ENCODE measurements around the gene SEPTIN8.
"Not testable (repeated sequence)": the region's sequence is repeated elsewhere in the genome, so short reads cannot be mapped to it uniquely, and the experiment has no call there.

SEPTIN8 gene

DNA sequence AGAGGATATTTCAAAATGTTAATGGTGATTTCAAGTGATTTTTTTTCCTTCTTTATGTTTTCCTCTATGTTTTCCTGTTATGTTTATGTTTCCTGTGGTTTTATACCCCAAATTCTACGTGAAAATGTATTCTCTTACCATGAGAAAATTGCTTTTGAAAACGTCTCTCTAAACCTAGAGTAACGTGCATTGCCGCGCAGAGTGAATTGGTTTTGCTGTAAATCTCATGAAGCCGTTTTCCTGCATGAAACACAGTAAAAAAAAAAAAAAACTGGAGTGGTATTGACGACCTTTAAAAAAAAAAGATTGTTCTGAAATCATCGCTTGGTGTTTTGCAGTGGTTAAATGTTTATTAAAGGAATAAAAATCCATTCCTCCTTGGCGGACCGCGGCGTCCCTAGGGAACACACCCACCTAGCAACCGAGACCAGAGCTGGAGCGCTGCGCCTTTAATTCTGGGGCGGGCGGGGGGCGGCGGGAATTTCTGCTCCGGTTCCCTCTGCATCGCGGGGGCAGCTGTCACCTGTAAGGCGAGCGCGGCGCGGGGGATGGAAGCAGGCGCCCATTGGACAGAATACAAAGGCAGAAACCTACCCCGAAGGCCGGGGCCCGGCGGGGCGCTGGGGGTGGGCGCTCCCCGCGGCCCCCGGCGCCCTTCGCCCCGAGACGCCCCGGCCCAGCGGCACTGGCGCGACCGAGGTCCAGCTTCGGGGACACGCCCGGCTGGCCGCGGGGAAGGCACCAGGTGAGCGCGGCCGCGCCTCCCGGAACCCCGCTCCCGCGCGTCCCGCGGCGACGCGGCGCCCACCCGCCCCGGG is 36.0 kb upstream of the SEPTIN8 start, which contains the start of gene SOWAHA:
SOWAHA (plus strand) TSS at position 522 of the 818 bp plus-strand sequence. CDS start 320 bp downstream, outside the sequence.
- no peak for DNase-seq

DNA sequence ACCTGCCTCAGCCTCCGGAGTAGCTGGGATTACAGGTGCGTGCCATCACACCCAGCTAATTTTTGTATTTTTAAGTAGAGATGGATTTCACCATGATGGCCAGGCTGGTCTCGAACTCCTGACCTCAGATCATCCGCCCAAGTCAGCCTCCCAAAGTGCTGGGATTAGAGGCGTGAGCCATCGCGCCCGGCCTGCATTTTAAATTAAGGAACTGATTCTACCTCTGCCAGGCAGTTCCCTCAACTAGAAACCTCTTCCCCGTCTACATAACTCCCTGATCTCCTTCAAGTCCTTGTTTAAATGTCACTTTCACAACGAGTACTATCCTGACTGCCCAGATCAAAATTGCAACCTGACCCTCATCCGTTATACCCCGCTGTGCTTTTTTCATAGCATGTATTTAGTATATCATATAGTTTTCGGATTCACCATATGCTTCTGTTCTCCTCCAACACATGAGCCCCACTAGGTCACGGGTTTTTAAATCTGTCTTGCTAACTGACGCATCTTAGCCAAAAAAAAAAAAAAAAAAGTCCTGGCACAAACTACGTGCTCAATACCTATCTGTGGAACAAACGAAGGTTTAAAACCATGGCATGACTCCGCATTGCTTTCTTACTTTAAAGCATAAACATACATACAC is 35.2 kb upstream of the SEPTIN8 start:
- no peak for DNase-seq

GRCh38 chr5:132810605-132811004 is 33.6 kb upstream of the SEPTIN8 start:
- no peak for DNase-seq

DNA sequence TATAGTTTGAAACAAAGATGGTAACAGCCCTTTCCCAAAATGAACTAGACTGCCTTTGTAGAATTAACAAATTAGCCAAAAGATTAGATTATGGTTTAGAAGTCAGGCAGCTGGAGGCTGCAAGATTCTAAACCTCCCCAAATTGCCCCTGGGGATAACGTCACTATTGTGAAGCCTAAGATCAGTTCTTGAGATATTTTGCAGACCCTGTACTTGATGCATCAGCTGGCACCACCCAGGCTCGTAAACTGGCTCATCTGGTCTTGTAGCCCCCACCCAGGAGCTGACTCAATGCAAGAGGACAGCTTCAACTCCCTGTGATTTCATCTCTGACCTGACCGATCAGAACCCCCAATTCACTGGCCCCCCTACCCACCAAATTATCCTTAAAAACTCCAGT is 31.8 kb upstream of the SEPTIN8 start:
- no peak for DNase-seq

DNA sequence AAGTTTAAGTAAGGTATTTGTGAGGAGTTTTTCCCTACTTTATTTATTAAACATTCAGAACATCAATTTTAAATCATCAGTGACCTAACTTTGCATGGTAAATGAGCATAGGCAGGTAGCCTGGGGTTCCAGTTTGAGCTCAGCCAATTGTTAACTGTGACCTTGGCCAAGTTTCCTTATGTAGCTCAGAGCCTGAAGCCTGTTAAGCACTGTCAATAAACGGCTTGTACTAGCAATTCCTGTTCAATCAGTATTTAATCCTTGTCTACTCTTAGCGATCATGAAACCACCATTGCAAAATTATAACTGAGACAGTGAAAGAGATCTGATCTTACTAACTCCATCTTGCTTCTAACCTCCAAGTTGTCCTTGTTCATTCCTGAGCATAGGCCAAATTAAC is 31.4 kb upstream of the SEPTIN8 start:
- DNase-seq = no peak

GRCh38 chr5:132807163-132807838 is 30.3 kb upstream of the SEPTIN8 start:
- no peak for DNase-seq

- not testable (repeated sequence) for DNase-seq
Measured at GRCh38 chr5:132806804-132807162, 29.7 kb upstream of the SEPTIN8 start.

GRCh38 chr5:132805872-132806271 is 28.8 kb upstream of the SEPTIN8 start:
- not testable (repeated sequence) for DNase-seq

GRCh38 chr5:132804219-132804618 is 27.2 kb upstream of the SEPTIN8 start:
- not testable (repeated sequence) for DNase-seq

GRCh38 chr5:132802685-132803066 is 25.6 kb upstream of the SEPTIN8 start:
- DNase-seq = not testable (repeated sequence)

DNA sequence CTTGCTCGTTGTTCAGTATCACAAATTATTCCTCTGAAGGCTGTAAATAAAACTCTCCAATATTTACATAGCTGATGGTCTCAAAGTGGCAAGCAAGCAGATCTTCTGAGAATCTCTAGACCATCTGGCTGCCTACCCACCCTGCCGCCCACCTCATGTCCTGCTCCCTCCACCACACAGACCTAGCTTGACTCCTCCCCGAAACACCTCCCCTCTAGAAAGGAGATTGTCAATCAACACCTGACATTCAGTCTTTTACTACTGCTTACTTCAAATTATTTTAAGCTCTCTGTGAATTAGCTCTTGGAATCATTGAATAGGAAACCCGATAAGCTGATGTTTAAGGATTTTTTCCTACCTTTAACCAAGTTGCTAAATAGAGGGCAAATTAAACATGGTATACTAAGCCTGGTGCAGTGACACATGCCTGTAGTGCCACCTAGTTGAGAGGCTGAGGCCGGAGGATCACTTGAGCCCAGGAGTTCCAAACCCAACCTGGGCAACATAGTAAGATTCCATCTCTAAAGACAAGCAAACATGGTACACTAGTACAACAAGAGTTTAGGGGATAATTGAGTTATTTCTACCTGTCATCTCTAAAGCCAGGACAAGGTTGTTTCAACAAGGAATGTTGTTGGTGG is 25.1 kb upstream of the SEPTIN8 start:
- no peak for DNase-seq

DNA sequence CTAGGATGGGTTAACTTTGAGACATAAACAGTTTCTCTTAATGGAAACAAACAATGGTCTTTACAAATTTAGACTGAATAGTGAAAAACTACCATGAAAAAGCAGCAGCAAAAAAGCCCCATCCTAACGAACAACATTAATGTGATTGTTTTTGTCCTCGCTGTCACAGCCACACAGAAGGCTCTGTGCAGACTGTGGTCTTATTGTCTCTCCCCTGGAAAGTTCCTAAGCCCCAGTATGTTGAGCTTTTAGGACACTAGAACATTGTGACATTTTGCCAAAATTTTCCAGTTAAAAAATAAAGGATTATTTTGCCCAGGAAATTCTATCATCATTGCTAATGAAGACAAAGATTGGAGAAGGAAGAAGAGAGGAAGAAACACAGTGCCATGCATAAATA is 23.5 kb upstream of the SEPTIN8 start:
- DNase-seq = no peak

- no peak for DNase-seq
Measured at GRCh38 chr5:132799392-132799791, 22.4 kb upstream of the SEPTIN8 start.

GRCh38 chr5:132797651-132798050 is 20.6 kb upstream of the SEPTIN8 start:
- DNase-seq = no peak

DNA sequence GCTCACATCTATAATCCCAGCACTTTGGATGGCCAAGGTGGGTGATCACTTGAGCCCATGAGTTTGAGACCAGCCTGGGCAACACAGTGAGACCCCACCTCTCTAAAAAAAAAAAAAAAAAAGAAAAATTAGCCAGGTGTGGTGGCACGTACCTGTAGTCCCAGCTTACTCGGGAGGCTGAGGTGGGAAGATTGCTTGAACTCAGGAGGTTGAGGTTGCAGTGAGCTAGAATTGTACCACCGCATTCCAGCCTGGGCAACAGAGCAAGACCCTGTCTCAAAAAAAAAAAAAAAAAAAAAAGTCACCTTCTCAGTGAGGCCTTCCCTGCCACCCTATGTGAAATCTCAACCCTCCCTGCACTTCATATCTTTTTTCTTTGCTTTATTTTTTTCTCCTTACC is 14.0 kb upstream of the SEPTIN8 start:
- no peak for DNase-seq

DNA sequence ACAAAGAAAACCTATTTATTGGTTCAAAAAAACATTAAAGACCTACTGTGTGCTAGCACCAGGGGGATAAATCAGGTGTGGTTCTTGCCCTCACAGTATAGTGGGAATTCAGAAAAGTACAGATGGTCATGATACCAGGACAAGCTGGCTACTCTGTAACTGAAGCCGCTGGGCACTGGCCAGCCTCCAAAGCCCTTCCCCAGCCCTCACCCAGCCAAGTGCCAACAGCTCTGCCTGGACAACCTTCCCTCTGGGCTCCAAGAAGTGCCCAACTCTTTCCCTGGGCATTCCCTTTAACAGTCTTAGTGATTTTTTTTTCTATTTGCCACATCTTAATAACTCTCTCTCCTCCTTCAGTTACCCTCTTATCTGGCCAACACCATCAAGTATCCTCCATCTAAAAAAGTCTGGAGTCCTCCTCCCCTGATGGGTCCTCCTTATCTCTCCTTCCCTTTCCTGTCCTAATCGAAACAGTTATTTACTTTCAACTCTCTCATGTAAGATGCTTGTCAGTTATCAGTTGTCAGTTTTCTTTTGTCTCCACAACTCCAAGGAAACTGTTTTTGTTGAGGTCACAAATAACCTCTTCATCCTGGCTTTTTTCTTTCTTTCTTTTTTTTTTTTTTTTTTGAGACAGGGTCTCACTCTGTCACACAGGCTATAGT is 13.3 kb upstream of the SEPTIN8 start:
- DNase-seq = no peak

GRCh38 chr5:132788990-132789886 is 12.2 kb upstream of the SEPTIN8 start:
- DNase-seq = no peak

DNA sequence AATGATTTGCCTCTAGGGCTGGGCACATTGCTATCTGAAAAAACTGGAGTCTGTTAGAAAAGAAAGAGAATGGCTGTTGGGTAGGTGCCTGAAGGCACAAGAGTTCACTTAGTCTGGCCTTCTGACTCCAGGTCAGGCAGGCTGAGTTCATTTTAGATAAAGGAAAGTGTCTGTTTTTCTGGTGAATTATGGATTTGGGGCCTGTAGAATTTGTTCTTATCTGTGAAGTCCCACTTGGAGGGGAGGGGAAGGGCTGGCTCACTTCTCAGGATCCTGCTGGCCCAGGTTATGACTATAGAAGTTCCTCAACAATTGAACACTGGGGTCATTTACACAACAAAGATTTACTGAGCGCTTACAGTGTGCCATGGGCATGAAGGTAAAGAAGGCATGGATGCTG is 11.5 kb upstream of the SEPTIN8 start:
- no peak for DNase-seq

DNA sequence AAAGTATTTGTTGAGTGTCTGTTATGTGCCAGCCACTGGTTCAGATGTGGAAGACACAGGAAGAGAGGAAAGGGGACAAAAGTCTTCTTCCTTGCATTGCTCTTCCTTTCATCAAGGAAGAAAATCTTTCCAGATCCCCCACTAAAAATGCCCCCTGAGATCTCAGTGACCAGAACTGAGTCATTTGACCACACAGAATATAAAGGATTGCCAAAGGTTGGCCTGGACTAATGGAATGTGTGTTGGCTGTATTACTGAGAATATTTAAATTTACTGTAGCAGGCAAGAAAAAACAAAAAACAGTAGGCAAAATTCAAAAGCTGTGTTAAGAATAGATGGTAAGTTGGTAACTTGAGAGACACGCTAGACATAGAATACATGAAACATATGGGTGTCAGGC is 10.0 kb upstream of the SEPTIN8 start:
- DNase-seq = no peak

- DNase-seq = peak; percentile 32
Measured at GRCh38 chr5:132785864-132786263, 8.8 kb upstream of the SEPTIN8 start.

DNA sequence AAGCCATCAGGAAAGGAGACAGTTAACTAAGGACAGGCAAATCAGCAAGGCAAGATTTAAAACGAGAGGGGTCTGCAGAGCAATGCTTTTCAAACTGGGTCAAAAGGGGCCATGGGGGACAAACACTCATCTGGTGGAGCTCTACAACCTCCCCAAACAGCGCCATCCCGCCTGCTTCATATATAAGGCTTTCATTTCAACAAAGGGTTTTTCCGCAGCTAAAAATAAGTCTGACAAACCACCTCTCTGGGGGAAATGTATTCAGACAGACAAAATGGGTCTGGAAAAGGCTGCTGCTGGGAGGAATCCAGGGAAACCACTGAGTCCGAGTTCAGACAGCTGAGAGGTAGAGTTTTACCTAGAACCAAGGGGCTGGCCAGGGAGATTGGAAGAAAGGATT is 8.3 kb upstream of the SEPTIN8 start:
- peak; percentile 38 for DNase-seq

DNA sequence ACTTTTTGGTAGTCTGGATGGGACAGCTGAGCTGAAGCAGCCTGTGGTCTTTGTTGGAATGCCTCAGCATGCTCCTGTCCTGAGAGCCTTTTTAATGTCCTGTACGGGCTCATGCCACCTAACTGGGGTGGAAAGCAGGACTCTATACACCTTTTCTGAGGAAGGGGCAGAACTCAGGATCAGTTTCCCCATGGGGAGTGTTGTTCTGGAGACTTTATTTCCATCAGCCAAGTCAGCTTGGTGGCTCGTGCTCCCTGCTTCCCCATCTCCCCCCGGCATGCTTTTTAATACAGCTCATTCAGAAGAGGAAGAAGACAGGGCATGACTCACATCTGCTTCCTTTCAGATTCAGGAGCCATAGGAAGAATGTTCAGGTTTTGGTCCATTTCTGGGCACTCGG is 5.1 kb upstream of the SEPTIN8 start:
- DNase-seq = no peak

Data from activated CD8-positive, alpha-beta memory T cell treated with anti-CD3 and anti-CD28 coated beads for 24 hours (primary cell).